Measurements from ENCODE around the gene CACNB3.

CACNB3 gene

GRCh38 chr12:48817873-48818830 is at the start of gene CACNB3:
Gene CACNB3 (plus strand): TSS chr12:48818496. CDS start chr12:48818930, 434 bp downstream.
- no peak for DNase-seq

- DNase-seq = no peak
These were observed 49.6 kb upstream of the CACNB3 start for GRCh38 chr12:48768736-48769135.

- no peak for DNase-seq
These were observed 47.5 kb upstream of the CACNB3 start for GRCh38 chr12:48770756-48771155.

- DNase-seq = no peak
These were observed 46.6 kb upstream of the CACNB3 start for GRCh38 chr12:48771588-48772112.

GRCh38 chr12:48773686-48774085 is 44.6 kb upstream of the CACNB3 start:
- no peak for DNase-seq

- DNase-seq = no peak
These were observed 43.8 kb upstream of the CACNB3 start for GRCh38 chr12:48774516-48774915.

GRCh38 chr12:48775299-48775698 is 43.0 kb upstream of the CACNB3 start:
- DNase-seq = no peak

GRCh38 chr12:48775991-48776649 is 42.2 kb upstream of the CACNB3 start:
- no peak for DNase-seq

GRCh38 chr12:48776956-48777355 is 41.3 kb upstream of the CACNB3 start:
- DNase-seq = no peak

GRCh38 chr12:48777501-48778400 is 40.5 kb upstream of the CACNB3 start:
- no peak for DNase-seq

- no peak for DNase-seq
These were observed 38.4 kb upstream of the CACNB3 start for GRCh38 chr12:48779869-48780268.

- DNase-seq = no peak
These were observed 37.8 kb upstream of the CACNB3 start for GRCh38 chr12:48780381-48781025.

GRCh38 chr12:48781750-48782456 is 36.4 kb upstream of the CACNB3 start:
- no peak for DNase-seq

- DNase-seq = no peak
These were observed 35.6 kb upstream of the CACNB3 start for GRCh38 chr12:48782457-48783395.

GRCh38 chr12:48783432-48783831 is 34.9 kb upstream of the CACNB3 start:
- no peak for DNase-seq

- DNase-seq = no peak
These were observed 31.4 kb upstream of the CACNB3 start for GRCh38 chr12:48786591-48787544.

- DNase-seq = no peak
These were observed 30.3 kb upstream of the CACNB3 start for GRCh38 chr12:48787791-48788523.

- no peak for DNase-seq
These were observed 29.8 kb upstream of the CACNB3 start for GRCh38 chr12:48788524-48788853.
